Dermis microvascular lymphatic vessel endothelial cell (primary cell): ENCODE results near the gene ALOX12. TPM values are rescaled to one million over a fixed set of nuclear protein-coding genes. Genes with fewer than 3 reads are reported as not detected.

Experiments
- DNase-seq, 2 donors: peaks; one replicate each; pipeline versions ENCODE4 v3.0.0 to v3.0.0-alpha.2; 2010; ENCODE audit warnings: low read depth in 2 of 2
- total RNA-seq: library from RNA; depleted of rRNA; stranded (reverse); fragments of >200 nt; gene quantifications from 2 replicates; pipeline ENCODE4 v1.2.1, GENCODE V29; 2014

ALOX12 gene
- total RNA-seq, 1 donor from 2014 or later, result not detected

DNA sequence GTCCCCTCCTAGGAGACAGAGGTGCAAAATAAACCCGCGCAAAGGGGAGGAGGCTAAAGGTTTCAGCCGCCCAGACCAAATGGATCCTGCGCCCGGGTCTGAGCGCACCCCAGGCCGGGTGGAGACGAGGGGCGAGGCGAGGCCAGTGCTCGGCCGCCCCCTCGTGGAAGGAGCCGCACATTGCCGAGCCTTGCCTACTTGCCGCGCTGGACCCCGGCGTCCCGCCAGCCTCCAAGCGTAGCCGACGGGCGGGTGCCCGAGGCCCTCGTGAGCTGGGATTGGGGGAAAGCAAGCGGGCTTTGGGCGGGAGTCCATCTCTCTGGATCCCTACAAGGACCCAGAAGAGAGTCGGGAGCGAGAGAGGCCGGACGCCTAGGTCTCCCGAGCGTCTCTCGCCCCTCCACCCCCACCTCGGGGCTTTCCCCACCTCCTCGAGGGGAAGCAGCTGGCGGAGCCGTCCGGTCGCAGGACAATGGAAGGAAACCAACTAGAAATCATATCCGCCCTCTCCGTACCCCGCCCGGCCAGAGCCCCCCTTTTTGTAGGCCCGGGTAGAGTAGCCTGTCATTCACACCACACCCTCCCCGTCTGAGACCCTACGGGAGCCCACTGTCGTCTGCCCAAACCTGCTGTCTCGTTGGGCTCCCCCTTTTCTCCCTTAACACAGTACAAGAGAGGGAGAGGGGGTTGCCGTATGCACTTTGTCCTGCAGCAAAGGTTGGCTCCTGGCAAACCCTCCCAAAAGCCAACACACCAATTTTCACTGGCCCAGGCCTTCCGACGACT is 26.3 kb downstream of the ALOX12 start:
- DNase-seq, result peak; percentile 92 to 97

DNA sequence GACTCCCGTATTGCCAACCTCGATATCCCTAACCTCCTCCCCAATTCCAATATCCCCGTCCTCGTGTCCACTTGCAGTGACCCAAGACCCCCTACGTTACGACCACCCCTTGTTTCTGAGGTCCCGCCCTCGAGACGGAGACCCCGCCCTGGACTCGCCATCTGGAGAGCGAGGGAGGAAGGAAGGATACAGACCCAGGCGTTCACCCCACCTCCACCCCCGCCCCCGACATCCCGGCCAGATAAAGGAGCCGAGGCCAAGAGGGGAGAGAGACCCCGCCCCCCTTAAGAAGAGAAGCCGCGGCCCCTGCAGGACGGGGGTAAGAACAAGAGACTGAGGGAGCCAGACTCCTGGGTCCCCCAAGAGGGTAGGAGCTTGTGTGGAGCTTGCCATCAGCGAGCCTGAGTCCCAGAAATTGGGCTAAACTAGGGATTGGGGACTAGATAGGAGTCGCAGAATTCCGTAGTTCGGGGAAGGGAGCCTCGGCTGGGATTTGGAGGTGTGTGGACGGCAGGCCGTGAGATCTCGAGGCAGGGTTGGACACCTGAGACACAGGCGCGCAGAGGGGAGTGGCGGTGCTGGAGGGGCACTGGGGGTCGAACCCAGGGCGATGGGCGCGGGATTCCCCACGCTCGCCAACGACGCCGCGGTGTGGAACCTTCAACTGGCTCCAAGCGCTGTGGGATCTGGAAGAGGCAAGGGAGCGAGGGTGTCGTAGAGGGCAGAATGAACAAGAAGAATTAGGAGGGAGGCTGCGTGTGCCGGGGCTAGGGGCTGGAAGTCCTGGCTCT is 27.1 kb downstream of the ALOX12 start, which contains the start of gene BCL6B:
Gene BCL6B (plus strand): TSS at position 270 of the 791 bp plus-strand sequence. CDS start 622 bp downstream, outside the sequence.
- peak in 1 of 2 donors; percentile 79 for DNase-seq

GRCh38 chr17:7023576-7024401 is 27.9 kb downstream of the ALOX12 start:
- DNase-seq, result peak; percentile 97 to 99

DNA sequence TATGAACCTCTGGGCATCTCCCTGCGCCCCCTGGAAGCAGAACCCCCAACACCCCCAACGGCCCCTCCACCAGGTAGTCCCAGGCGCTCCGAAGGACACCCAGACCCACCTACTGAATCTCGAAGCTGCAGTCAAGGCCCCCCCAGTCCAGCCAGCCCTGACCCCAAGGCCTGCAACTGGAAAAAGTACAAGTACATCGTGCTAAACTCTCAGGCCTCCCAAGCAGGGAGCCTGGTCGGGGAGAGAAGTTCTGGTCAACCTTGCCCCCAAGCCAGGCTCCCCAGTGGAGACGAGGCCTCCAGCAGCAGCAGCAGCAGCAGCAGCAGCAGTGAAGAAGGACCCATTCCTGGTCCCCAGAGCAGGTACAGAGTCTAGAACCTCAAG is 28.5 kb downstream of the ALOX12 start:
- DNase-seq, result no peak

DNA sequence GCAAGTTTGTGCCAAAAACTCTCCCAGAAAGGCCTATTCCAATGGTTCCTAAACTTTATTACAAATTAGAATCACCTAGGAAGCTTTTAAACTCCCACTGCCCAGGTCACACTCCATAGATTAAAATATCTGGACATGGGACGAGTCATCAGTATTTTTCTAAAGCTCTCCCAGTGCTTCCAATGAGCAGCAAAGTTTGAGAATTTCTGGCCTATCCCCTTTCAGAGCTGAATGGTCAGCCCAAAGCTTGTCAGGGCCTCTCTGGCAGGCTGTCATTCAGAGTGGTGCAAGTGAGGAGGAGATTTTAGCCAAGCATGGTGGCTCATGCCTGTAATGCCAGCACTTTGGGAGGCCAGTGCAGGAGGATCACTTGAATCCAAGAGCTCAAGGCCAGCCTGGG is 29.4 kb downstream of the ALOX12 start:
- DNase-seq, result no peak

DNA sequence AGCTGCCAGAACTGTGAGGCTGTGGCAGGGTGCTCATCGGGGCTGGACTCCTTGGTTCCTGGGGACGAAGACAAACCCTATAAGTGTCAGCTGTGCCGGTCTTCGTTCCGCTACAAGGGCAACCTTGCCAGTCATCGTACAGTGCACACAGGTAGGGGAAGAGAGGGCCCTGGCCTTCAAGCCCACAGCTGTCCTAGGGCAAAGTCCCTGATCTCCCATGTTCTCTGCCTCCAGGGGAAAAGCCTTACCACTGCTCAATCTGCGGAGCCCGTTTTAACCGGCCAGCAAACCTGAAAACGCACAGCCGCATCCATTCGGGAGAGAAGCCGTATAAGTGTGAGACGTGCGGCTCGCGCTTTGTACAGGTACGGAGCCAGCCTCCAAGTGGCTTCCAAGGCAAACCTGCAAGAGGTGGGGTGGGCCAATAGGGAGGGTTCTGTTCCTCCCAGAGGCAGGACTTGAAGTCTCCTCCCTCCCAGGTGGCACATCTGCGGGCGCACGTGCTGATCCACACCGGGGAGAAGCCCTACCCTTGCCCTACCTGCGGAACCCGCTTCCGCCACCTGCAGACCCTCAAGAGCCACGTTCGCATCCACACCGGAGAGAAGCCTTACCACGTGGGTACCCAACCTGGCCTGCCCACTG is 30.7 kb downstream of the ALOX12 start:
- no peak for DNase-seq

DNA sequence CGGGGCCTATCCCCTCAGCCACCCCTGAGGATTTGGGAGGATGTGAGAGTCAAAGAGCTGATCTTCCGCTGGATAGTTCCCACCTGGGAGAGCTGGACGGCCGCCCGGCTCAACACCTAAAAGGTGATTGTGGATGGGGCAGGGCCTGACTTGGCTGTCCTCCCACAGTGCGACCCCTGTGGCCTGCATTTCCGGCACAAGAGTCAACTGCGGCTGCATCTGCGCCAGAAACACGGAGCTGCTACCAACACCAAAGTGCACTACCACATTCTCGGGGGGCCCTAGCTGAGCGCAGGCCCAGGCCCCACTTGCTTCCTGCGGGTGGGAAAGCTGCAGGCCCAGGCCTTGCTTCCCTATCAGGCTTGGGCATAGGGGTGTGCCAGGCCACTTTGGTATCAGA is 31.5 kb downstream of the ALOX12 start:
- DNase-seq, result peak in 1 of 2 donors; percentile 46

- no peak for DNase-seq
Measured at GRCh38 chr17:7029096-7029495, 33.2 kb downstream of the ALOX12 start.

GRCh38 chr17:7029659-7030058 is 33.8 kb downstream of the ALOX12 start:
- peak; percentile 86 to 95 for DNase-seq

GRCh38 chr17:7034955-7035590 is 39.2 kb downstream of the ALOX12 start:
- peak in 1 of 2 donors; percentile 71 for DNase-seq

DNA sequence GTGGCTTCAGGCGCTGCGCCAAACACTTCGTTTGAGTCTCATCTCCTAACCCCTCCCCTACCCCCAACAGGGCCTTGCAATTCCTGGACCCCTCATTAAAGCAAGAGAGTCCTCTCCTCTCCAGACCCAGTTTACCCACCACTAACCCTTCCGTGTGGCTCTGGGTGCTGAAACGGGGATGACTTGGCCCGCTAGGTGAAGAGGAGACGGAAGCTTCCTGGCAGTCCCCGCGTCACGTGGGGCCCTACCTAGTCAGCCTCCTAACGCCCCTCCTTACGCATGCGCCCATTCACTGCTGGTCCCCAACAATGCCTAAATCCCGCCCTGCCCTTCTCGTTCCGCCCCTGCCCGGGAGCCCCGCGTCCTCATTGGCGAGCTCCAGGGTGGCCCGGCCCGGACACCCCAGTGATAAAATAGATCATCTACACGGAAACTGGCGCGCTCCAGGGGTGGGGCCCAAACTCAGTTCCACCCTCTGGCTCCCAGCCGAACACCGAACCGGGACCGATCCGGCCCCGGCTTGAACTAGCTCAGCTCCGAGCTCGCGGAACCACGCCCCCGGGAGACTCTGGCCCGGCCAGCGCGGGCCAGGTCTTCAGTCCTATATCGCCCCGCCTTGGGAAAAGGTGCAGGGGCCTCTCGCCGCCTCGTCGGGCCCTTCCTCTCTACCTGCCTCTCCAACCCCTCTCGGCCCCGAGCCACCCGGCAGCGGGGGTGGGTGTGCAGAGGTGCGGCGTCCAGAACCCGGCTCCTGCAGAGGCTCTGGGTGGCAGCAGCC is 39.9 kb downstream of the ALOX12 start, which contains the start of gene SLC16A13:
Gene SLC16A13 (plus strand): TSS at position 425 of the 778 bp plus-strand sequence. CDS start 368 bp downstream, outside the sequence.
- DNase-seq, result peak; percentile 95 to 99

DNA sequence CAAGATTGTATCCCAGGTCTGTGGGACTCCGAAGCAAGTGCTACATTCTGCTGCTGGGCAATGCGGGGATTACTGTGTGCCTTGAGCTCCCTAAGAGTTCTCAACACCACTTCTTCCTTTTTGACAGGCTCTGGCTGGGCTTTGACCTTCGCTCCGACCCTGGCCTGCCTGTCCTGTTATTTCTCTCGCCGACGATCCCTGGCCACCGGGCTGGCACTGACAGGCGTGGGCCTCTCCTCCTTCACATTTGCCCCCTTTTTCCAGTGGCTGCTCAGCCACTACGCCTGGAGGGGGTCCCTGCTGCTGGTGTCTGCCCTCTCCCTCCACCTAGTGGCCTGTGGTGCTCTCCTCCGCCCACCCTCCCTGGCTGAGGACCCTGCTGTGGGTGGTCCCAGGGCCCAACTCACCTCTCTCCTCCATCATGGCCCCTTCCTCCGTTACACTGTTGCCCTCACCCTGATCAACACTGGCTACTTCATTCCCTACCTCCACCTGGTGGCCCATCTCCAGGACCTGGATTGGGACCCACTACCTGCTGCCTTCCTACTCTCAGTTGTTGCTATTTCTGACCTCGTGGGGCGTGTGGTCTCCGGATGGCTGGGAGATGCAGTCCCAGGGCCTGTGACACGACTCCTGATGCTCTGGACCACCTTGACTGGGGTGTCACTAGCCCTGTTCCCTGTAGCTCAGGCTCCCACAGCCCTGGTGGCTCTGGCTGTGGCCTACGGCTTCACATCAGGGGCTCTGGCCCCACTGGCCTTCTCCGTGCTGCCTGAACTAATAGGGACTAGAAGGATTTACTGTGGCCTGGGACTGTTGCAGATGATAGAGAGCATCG is 42.4 kb downstream of the ALOX12 start:
- no peak for DNase-seq

DNA sequence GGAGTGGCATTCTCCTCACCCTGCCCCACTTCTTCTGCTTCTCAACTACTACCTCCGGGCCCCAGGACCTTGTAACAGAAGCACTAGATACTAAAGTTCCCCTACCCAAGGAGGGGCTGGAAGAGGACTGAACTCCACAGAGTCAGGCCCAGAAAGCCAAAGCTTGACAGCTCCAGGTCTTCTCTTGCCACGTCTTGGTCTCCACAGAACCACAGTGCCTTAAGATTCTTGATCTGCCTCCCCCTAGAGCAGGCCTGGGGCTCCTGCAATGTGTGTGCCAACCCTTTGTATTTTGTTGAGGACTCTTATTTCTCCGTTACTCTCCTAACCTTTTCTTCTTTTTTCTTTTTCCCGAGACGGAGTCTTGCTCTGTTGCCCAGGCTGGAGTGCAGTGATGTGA is 44.0 kb downstream of the ALOX12 start:
- DNase-seq, result no peak

DNA sequence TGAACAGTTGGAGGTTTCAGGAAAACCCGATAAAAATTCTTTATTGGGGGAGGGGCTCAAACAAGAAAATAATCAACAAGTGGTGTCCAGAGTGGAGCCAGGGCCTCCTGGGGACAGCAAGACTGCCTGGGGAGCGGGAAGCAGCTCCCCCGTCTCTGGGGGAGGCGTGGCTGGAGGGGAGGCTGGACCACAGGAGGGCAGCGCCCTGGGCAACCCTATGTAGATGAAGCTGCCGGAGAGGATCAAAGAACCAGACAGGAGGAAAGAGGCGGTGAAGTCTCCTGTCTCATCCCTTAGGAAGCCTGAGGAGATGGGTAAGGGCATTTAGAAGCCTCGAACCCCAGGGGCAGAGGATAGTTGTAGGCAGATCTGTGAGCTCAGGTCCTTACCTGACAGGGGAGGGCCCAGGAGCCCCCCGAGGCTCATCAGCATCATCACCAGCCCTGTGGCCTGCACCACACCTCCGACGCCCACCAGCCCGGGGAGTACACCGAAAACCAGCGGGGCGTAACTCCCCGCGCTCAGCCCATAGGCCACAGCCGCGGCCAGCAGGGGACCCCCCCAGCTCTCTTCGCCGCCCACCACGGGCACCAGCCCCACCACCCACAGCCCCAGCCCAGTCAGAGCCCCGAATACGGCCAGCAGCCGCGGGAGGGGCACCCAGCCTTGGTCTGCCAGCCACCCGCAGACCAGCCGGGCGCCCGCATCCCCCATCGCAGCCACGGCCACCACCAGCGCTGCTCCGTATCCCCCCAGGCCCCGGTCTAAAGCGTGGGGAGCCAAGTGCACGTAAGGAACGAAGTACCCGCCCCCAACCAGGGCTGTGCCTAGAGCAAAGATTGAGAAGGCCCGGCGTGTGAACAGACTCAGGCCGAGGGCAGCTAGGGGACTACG is 46.0 kb downstream of the ALOX12 start:
- no peak for DNase-seq

GRCh38 chr17:7042501-7043181 is 46.8 kb downstream of the ALOX12 start:
- DNase-seq, result peak in 1 of 2 donors; percentile 35

DNA sequence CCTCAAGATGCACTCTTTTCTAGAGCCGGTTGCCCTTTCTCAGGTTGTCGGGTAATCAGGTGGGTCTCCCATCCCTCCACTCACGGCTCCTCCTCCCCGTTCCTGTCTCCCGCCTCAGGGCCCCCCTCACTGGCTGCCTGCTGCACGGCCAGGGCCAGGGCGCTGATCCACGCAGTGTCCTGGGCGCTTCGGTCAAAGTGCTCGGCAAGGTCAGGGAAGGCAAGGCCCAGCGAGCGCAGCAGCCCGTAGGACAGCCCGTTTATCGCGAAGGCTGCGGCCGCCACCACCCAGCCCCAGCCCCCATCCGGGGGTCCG is 47.3 kb downstream of the ALOX12 start:
- no peak for DNase-seq

- DNase-seq, result peak in 1 of 2 donors; percentile 49
Measured at GRCh38 chr17:7043497-7044198, 47.8 kb downstream of the ALOX12 start, which contains the start of gene SLC16A11. Gene SLC16A11 (minus strand): TSS chr17:7044092. CDS start chr17:7043513, 579 bp downstream.
